CD4-positive, alpha-beta T cell treated with Interleukin-17A for 1 hour (primary cell): ENCODE measurements around the gene RUSC1.

Experiments used
- DNase-seq: peaks from one replicate; pipeline ENCODE4 v3.0.0-alpha.2; 2020

Gene RUSC1

DNA sequence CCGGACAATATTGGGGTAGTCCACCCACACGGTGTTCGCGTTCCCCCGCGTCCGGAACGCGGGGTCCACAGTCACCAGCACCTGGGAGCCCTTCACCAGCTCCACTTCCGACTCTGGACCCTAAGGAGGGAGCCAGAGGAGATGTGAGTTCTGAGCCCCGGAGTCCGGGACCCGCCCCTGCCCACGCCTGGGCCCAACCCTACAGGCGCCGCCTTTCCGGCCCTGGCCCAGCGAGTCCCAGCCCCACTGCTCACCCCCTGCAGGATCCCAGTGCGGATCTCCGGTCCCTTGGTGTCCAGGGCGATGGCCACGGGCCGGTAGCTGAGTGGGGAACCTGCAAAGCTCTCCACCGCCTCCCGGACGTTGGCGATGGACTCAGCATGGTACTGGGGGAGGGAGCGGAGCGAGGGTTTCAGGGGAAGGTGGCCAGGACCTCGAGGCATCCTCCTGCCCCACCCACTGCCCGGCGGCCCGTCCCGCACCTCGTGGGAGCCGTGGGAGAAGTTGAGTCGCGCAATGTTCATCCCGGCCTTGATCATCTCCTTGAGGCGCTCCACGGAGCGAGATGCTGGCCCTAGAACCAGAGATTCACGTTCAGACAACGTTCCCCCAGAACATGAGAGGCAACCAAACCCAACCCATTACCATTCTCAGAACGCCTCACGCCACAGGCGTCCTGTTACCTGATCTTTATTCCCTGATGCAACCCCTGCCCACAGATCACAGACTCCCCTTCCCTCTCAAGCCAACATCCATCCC lies 25.3 kb upstream of the RUSC1 start:
- no peak for DNase-seq

DNA sequence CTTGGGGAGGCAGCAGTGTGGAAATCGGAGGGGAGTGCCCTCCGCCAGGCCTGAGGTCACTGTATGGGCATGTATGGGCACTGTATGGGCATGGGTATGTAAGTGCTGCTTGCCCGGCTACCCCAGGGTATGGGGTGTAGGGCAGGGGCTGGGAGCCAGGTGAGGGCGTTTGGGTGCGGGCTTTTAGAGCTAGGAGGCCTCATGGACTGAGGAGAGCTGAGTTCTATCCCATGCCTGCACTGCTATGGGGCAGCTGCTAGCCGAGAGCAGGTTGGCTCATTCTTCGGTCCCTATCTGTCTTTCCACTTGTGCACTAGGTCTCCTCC lies 24.8 kb upstream of the RUSC1 start:
- DNase-seq: no peak

DNA sequence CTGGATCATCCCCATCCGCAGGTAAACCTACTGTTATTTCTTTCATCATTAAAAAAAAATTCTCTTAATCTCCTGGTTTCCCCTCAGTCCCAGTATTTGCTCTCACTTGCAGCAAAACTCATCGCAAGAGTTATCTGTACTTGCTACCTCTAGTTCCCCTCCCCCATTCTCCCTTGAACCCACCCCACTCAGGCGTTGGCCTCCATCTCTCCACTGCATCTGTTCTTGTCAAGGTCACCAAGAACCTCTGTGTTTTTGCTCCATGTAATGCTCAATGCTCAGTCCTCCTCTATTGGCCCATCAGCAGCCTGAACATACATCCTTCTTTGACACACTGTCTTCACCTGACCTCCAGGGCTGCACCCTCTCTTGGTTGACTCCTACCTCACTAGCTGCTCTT lies 24.0 kb upstream of the RUSC1 start:
- DNase-seq: no peak

DNA sequence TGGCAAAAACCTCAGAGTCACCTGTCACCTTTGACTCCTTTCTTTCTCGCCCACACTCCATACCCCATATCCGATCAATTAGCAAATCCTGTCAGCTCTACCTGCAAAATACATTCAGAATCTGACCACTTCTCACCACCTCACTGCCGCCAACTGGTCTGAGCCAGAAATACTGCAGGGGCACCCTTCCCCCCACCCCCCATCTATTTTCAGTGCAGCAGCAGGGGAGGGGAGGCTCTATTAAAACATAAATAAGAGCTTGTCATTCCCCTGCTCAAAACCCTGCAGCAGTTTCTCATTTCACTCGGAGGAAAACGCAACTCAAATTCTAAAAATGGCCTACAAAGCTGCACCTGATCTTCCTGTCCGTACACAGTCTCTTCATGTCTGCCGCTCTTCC lies 23.3 kb upstream of the RUSC1 start:
- DNase-seq: no peak

DNA sequence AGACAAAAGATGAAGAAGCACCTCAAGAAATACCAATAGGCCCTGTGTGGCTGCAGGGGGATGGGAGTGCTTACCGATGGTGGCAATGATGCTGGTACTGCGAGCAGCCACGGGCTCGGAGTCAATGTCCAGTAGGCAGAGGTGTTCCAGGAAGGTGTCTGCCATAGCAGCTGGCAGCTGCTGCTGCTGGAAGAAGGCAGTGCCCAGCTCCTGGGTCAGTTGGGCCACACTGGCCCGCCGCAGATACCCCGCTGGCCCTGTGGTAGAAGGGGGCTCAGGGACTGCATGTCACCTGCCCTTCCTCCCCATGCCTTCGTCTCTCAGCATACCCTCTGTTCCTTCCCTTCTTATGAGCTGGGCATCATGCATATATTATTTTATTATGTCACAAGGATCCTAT lies 20.7 kb upstream of the RUSC1 start:
- no peak for DNase-seq

DNA sequence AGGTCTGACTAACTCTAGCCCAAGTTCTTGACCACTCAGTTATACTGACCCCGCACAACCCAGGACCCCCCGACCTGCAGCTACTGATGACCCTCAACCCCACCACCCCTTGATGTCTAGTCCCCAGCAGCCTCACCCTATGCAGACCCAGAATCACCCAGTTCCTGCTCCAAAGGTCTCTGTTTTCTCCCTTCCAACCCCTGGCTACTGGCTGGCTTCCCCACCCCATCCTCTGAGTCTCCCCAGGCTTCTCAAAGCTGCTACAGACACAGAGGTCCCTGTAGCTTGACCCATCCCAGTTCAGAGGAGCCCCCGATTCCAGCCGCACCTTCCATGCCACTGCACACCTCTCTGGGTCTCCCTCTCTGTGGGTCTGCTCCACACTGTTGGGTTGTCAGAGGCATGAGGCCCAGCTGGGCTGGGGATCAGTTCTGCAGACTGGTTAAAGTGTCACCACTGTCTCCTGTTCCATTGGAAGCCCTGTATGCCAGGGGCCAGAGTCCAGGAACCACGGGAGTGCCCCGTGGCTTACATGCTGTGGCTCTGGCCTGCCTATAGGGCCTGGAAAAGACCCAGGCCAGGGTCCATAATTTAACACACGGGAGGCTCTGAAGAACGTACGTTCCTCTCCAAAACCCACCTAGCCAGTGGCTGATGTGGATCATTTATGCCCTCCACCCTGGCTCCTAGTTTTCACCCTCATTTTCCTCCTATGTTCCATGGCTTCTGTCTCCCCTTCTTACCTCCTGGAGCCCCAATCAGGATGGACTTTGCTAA lies 20.0 kb upstream of the RUSC1 start:
- DNase-seq: no peak

DNA sequence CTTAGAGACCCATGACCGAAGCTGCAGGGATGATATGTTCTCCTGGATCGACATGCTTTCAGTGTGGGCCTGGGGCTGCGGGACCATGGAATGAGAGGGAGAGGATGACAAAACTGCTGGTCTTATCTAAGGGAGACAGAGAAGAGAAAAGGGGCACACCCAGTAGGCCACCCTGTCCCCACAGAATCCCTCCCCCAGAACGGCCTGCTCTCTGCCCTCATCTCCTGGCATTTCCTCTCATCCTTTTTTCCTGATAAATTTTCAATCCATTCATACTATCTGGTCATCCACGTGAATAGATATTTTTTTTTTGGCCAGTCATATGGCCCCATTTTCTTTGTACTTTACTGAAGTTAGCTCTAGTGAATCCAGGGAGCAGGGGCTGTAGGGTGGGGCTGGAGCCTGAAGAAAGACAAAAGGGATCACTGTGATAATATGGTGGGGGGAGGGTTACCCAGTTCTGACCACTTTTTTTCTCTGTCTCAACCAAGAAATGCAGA lies 19.3 kb upstream of the RUSC1 start, which contains the start of gene PKLR:
PKLR (minus strand) TSS at position 97 of the 500 bp plus-strand sequence; CDS start at position 54, 43 bp downstream.
- no peak for DNase-seq

DNA sequence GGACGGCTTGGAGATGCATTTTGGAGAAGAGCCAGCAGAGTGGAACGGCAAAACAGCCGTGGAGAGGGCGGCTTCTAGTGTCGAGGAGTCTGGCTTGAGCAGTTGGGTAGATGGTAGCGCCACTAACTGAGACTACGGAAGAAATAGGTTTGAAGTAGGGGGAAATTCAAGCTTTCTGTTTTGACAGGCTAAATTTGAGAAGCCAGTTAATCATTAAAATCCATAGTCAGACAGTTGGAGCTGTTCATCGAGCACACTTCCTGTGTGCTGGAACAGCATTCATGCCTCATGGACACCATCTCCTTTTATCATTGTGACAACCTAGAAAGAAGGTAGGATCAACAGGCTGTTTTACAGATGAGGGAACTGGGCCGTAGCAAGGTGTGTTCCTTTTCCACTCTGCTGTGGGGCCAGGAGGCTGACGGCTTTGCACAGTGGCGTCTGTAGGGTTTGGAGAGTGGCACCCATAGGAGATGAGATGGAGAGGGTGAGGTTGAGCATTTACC lies 16.1 kb upstream of the RUSC1 start:
- DNase-seq: no peak

DNA sequence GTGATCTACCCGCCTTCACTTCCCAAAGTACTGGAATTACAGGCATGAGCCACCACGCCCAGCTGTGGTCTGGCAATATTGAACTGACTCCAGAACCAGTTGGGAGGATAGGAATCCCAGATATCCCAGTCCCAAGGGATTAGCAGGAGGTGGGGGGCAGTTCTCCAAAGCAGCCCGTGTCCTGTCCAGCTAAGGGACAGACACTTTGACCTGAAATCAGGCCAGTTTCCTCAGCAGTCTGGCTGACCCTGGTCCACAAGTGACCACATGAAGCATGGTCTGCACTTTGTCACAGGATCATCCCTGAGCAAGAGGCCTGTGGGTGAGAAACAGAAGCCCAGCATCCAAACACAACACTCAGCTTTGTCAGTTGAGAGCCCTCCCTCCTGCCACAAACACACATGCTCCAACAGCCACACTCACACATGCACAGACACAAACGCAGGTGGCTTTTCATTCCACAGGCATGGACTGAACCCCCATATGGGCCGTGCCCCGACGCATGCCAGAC lies 14.8 kb upstream of the RUSC1 start:
- no peak for DNase-seq

DNA sequence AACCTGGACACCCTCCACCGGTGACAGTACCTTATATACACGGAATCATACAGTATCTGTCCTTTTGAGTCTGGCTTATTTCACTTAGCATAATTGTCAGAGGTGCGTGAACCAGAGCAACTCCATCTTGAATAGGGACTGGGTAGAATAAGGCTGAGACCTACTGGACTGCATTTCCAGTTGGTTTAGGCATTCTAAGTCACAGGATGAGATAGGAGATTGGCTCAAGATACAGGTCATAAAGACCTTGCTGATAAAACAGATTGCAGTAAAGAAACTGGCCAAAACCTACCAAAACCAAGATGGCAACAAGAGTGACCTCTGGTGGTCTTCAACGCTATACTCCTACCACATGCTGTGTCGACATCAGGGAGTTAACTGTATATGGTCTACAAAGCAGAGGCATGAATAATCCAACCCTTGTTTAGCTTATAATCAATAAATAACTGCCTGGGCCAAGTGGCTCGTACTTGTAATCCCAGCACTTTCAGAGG lies 13.4 kb upstream of the RUSC1 start:
- peak; percentile 50 for DNase-seq

DNA sequence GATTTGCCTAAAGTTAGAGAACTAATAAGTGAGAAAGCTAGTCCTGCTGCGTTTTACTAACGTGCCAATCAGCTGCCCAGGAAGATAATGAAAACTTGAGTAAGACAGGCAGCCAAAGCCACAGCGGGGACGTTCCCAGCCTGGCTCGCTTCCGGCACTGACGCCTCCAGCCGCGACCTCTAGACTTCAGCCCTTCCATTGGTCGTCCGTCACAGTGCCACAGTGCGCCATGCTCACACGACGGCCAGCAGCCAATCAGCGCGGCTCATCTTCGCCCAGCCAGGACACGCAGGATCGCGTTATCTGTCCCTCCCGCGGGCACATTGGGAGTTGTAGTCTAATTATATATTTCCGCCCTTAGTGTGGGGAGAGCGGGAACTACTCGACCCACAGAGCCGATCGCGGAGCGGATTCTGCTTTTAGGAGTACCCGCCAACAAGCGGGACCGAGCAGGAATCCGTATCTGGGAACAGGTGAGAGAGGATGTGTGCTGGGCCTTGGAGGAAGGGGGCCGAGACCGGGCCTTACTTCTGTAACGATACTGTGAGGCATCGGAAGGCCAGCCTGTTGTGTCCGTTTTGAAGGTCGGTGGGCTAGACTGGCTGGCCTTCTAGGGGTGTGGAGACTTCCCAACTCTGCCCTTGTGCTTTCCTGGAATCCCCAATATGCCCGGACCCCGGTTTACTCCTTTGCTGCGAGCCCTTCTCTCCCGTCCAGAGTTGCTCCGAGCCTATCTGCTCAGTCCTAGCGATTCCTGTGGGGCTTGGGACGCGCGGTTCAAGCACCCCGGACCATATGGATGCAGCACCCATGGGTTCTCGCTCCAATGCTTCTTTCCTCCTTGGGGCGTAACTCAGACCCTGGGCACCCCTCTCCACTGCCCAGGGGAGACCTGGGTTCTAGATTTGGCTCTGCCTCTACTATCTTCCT lies 11.9 kb upstream of the RUSC1 start, which contains the start of gene FDPS:
FDPS (plus strand) TSS at position 374 of the 930 bp plus-strand sequence. CDS start 924 bp downstream, outside the sequence.
- peak; percentile 99 for DNase-seq

DNA sequence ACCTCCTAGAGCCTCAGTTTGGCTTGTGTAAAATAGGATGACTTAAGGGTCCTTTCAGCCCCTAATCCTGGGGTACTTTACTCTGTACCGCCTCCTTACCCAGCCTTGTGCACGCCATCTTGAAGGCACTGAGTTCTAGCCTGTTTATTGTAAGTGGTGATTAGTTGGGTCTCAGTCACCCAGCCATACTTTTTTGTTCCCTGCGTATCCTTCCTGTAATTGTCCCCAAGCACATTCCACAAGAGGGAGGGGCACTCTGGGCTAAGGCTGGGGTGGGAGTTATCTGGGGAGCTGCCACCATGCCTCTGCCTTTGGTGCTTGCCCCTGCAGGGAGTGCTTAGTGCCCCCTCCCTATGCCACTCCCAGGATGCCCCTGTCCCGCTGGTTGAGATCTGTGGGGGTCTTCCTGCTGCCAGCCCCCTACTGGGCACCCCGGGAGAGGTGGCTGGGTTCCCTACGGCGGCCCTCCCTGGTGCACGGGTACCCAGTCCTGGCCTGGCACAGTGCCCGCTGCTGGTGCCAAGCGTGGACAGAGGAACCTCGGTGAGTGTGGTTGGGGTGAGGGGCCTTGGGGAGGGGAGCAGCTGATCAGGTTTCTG lies 11.2 kb upstream of the RUSC1 start:
- no peak for DNase-seq

DNA sequence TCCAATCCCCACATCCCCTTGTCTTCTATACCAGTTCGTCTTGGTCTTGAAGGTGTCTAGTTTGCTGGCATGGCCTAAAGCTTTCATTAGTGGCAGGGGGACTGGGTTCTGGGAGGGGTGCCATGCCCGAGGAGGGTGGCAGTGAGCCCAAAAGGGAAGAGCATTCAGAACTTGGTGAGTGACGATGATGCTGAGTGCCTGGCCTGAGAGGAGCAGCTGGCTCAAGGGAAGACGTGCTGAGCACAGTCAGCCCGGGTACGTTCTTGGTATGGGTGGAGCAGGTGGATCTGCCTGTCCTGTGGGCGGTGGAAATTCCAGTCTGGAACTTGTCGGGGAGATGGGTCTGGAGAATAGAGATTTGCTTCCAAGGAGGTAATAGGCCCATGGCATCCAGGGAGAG lies 7.4 kb upstream of the RUSC1 start:
- no peak for DNase-seq

DNA sequence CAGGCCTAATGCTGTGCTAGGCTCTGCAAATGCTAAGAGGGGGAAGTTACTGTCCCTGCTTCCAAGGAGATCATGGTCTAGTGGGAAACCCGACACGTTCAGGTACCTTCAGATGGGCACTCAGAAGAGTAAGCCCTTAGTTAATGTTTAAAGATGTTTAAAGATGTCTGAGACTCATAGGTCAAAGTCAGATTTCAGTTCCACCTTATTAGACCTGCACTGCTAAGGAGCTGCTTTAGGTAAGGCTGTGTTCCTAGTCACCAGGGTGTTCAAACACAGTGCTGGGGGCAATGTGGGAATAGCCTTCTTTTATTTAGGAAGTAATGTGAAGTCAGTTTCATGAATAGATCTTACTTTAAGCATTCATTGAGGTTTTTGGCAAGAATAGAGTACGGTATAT lies 3.8 kb upstream of the RUSC1 start:
- no peak for DNase-seq

DNA sequence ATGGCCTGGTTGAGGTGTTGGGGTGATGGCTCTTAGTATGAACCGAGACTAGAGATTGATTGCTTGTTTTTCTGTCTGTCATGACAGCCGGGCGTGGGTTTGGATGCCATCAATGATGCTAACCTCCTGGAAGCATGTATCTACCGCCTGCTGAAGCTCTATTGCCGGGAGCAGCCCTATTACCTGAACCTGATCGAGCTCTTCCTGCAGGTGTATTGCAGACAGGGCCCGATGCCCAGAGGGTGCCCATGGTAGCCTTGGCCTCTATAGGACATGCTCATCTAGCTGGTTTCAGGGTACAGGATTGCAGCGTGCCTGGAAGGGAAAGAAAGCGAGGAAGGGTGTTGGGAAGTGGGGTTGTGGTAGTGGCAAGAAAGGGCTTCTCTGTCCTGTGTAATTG lies 2.6 kb upstream of the RUSC1 start:
- DNase-seq: no peak

DNA sequence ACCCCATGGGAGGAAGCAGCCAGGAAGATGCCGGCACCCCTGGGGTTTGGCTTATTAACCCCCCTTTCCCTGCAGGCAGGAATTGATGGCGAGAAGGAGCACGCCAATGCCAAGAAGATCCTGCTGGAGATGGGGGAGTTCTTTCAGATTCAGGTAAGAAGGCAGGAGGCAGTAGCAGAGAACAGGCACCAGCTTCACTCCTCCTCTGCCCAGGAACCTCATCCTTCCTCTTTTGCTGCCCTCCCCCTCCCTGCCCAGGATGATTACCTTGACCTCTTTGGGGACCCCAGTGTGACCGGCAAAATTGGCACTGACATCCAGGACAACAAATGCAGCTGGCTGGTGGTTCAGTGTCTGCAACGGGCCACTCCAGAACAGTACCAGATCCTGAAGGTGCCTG lies 1.2 kb upstream of the RUSC1 start:
- no peak for DNase-seq

DNA sequence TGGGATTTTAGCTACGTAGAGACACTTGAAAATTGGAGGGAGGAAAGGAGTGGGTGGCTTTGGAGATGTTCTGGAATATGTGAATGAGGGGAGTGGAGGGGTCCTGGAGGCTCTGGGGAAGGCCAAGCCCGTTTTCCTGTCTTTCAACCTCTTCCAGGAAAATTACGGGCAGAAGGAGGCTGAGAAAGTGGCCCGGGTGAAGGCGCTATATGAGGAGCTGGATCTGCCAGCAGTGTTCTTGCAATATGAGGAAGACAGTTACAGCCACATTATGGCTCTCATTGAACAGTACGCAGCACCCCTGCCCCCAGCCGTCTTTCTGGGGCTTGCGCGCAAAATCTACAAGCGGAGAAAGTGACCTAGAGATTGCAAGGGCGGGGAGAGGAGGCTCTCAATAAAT lies 442 bp upstream of the RUSC1 start:
- no peak for DNase-seq

DNA sequence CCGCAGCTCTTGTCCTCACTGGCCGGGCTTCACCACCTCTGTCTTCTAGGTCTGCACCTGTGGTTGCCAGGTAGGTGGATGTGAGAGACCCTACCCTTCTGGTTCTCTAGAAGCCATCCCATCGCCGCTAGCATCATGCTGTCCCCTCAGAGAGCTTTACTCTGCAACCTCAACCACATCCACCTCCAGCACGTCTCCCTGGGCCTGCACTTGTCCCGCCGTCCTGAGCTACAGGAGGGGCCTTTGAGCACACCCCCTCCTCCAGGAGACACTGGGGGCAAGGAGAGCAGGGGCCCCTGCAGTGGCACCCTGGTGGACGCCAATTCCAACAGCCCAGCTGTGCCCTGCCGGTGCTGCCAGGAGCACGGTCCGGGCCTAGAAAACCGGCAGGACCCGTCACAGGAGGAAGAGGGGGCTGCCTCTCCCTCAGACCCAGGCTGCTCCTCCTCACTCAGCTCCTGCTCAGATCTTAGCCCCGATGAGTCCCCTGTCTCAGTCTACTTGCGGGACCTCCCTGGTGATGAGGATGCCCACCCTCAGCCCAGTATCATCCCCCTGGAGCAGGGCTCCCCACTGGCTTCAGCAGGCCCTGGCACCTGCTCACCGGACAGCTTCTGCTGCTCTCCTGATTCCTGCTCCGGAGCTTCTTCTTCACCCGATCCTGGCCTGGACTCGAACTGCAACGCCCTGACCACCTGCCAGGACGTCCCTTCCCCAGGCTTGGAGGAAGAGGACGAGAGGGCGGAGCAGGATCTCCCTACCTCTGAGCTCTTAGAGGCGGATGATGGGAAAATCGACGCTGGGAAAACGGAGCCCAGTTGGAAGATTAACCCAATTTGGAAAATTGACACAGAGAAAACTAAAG lies 1.2 kb downstream of the RUSC1 start:
- DNase-seq: no peak

DNA sequence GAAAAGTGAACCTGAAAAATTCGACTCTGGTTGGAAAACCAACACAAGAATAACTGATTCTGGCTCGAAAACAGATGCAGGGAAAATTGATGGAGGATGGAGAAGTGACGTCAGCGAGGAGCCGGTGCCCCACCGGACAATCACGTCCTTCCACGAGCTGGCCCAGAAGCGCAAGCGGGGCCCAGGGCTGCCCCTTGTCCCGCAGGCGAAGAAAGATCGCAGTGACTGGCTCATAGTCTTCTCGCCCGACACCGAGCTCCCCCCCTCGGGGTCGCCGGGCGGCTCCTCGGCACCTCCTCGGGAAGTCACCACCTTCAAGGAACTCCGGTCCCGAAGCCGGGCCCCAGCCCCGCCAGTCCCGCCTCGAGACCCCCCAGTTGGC lies 1.9 kb downstream of the RUSC1 start:
- DNase-seq: no peak

DNA sequence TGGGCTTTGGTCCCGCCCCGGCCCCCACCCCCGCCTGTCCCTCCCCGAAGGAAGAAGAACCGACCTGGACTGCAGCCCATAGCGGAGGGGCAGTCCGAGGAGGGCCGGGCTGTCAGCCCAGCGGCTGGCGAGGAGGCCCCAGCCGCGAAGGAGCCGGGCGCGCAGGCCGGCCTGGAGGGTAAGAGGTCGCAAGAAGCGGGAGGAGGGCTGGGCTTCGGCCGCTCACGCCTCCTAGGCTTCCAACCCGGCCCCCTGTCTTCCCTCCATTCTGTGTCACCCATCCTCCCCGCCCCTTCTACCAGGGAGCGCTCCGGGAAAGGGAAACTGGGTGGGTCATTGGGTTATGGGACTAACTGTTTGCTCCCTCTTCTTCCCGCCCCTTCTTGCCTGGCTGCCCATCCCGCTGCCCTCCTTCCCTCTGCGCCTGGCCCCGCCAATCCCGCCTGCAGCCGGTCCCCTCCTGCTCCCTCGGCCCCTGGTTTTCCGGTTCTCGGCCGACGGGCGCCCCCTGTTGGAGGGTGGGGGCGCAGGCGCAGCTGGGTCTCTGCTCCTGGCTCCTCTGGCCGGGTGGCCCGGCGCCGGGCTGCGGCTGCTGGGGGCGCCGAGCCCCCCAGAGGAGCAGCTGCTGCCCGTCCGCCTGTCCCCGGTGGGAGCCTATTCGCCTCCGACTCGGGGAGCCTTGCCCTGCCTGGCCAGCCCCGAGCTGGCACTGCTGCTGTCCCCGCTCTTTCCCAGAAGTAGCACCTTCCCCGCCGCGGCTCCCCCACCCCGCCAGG lies 2.4 kb downstream of the RUSC1 start:
- DNase-seq: peak; percentile 84
